D341Med (cell line): ENCODE results near the gene TRMU.

ENCODE experiments used
- DNase-seq: peaks from one replicate; pipeline ENCODE4 v3.0.0; 2012; ENCODE audit warnings: low spot score

The TRMU gene

GRCh38 chr22:46369716-46370583 is 34.4 kb downstream of the TRMU start:
- DNase-seq: no peak

- no peak for DNase-seq
These were observed 35.2 kb downstream of the TRMU start for GRCh38 chr22:46370584-46371291.

- DNase-seq: no peak
These were observed 36.2 kb downstream of the TRMU start for GRCh38 chr22:46371623-46372226.

GRCh38 chr22:46372686-46373085 is 37.2 kb downstream of the TRMU start:
- no peak for DNase-seq

- no peak for DNase-seq
These were observed 37.6 kb downstream of the TRMU start for GRCh38 chr22:46373159-46373558.

GRCh38 chr22:46373921-46374662 is 38.6 kb downstream of the TRMU start:
- no peak for DNase-seq

GRCh38 chr22:46374663-46375474 is 39.4 kb downstream of the TRMU start:
- no peak for DNase-seq

- DNase-seq: no peak
These were observed 40.6 kb downstream of the TRMU start for GRCh38 chr22:46376111-46376510.

GRCh38 chr22:46376908-46377524 is 41.5 kb downstream of the TRMU start:
- no peak for DNase-seq

- DNase-seq: no peak
These were observed 42.3 kb downstream of the TRMU start for GRCh38 chr22:46377525-46378425.

GRCh38 chr22:46378426-46379065 is 43.0 kb downstream of the TRMU start:
- DNase-seq: no peak

GRCh38 chr22:46379066-46379930 is 43.8 kb downstream of the TRMU start:
- DNase-seq: no peak

- DNase-seq: no peak
These were observed 44.6 kb downstream of the TRMU start for GRCh38 chr22:46380069-46380468.

- no peak for DNase-seq
These were observed 45.1 kb downstream of the TRMU start for GRCh38 chr22:46380581-46380980.

GRCh38 chr22:46381142-46381541 is 45.6 kb downstream of the TRMU start:
- DNase-seq: no peak

- no peak for DNase-seq
These were observed 46.2 kb downstream of the TRMU start for GRCh38 chr22:46381731-46382130.

- no peak for DNase-seq
These were observed 47.0 kb downstream of the TRMU start for GRCh38 chr22:46382524-46382923.

- no peak for DNase-seq
These were observed 50.8 kb downstream of the TRMU start for GRCh38 chr22:46386312-46386711.
